ENCODE measurements around the gene TBC1D12. TPM values are rescaled to one million over a fixed set of nuclear protein-coding genes. Genes with fewer than 3 reads are reported as not detected.
A peak's percentile ranks its signal among the peaks of the same experiment; 100 is the strongest.

The TBC1D12 gene
- total RNA-seq, 4 donors from 2014 or later = 30.0 to 36.0 (median 32.9) TPM

GRCh38 chr10:94405406-94405805 is 3.1 kb downstream of the TBC1D12 start:
- Histone ChIP-seq H3K4me1 (peaks cover 0 to 57% (median 11%) of the 10 kb centered on the region in 4 donors), H3K27me3 (no peaks in the 10 kb centered on the region), H3K9me3 (no peaks in the 10 kb centered on the region), H3K36me3 (no peaks in the 10 kb centered on the region), H3K27ac (no peak overlapping the region), H3K4me3 (peak overlapping the region in 2 of 4 donors; percentile 5 to 77)
- no peak for DNase-seq (ENCODE audit: low spot score in 2 of 2)
- TF ChIP-seq POLR2A (IDR thresholded peaks at IDR 0.05) (no peak), EP300 (IDR thresholded peaks at IDR 0.05) (no peak), CTCF (IDR thresholded peaks at IDR 0.05) (no peak)

- no peaks in the 10 kb centered on the region for H3K27me3 ChIP-seq
- no peak for DNase-seq (ENCODE audit: low spot score in 2 of 2)
- no peak overlapping the region for H3K4me3 ChIP-seq
- WGBS, 2 donors = 72 to 74% methylated on average over 3 of the region's 3 CpGs
- H3K4me1 ChIP-seq = peaks cover 0 to 77% (median 13%) of the 10 kb centered on the region in 4 donors
- H3K36me3 ChIP-seq = no peaks in the 10 kb centered on the region
- TF ChIP-seq EP300 (IDR thresholded peaks at IDR 0.05) = no peak
- TF ChIP-seq CTCF (IDR thresholded peaks at IDR 0.05) = no peak
- TF ChIP-seq POLR2A (IDR thresholded peaks at IDR 0.05) = no peak
- no peaks in the 10 kb centered on the region for H3K9me3 ChIP-seq
- no peak overlapping the region for H3K27ac ChIP-seq
Observed at GRCh38 chr10:94407668-94408067, 5.3 kb downstream of the TBC1D12 start.

- no peak for DNase-seq (ENCODE audit: low spot score in 2 of 2)
- TF ChIP-seq EP300 (IDR thresholded peaks at IDR 0.05) = no peak
- Histone ChIP-seq H3K27me3 (no peaks in the 10 kb centered on the region), H3K27ac (no peak overlapping the region), H3K36me3 (no peaks in the 10 kb centered on the region), H3K4me1 (peaks cover 0 to 85% (median 16%) of the 10 kb centered on the region in 4 donors), H3K4me3 (no peak overlapping the region), H3K9me3 (no peaks in the 10 kb centered on the region)
- WGBS, 2 donors = 44 to 45% methylated on average over 7 of the region's 7 CpGs
Observed at GRCh38 chr10:94409021-94409657, 6.8 kb downstream of the TBC1D12 start.

GRCh38 chr10:94411304-94411703 is 9.0 kb downstream of the TBC1D12 start:
- no peaks in the 10 kb centered on the region for H3K27me3 ChIP-seq
- H3K9me3 ChIP-seq = no peaks in the 10 kb centered on the region
- no peak overlapping the region for H3K4me3 ChIP-seq
- H3K27ac ChIP-seq = no peak overlapping the region
- no peak for TF ChIP-seq CTCF (IDR thresholded peaks at IDR 0.05)
- TF ChIP-seq POLR2A (IDR thresholded peaks at IDR 0.05) = no peak
- TF ChIP-seq EP300 (IDR thresholded peaks at IDR 0.05) = no peak
- peaks cover 0 to 66% (median 5%) of the 10 kb centered on the region in 4 donors for H3K4me1 ChIP-seq
- H3K36me3 ChIP-seq = no peaks in the 10 kb centered on the region
- no peak for DNase-seq (ENCODE audit: low spot score in 2 of 2)
- 88% methylated on average over 3 of the region's 3 CpGs for WGBS, 2 donors

- no peak for DNase-seq (ENCODE audit: low spot score in 2 of 2)
- 47 to 60% methylated on average over 3 of the region's 3 CpGs for WGBS, 2 donors
- H3K9me3 ChIP-seq = no peaks in the 10 kb centered on the region
Observed at GRCh38 chr10:94412449-94412848, 10.1 kb downstream of the TBC1D12 start.

More at GRCh38 chr10:94412449-94412848, 10.1 kb downstream of the TBC1D12 start:
- no peak overlapping the region for H3K27ac ChIP-seq
- no peak for TF ChIP-seq EP300 (IDR thresholded peaks at IDR 0.05)
- no peak for TF ChIP-seq CTCF (IDR thresholded peaks at IDR 0.05)
- TF ChIP-seq POLR2A (IDR thresholded peaks at IDR 0.05) = no peak
- peaks cover 0 to 62% (median 5%) of the 10 kb centered on the region in 4 donors for H3K4me1 ChIP-seq
- H3K36me3 ChIP-seq = no peaks in the 10 kb centered on the region
- no peak overlapping the region for H3K4me3 ChIP-seq
- H3K27me3 ChIP-seq = no peaks in the 10 kb centered on the region
